HG03108 (cell line): ENCODE data around the gene RPUSD4.

ENCODE experiments used
- ATAC-seq: cut with Tn5 transposase; IDR thresholded peaks from one replicate; pipeline ENCODE4 v1.9.1; 2021; ENCODE audit warnings: moderate library complexity; ENCODE audit not compliant: unreplicated experiment

Gene RPUSD4

GRCh38 chr11:126185259-126186024 is 26.0 kb downstream of the RPUSD4 start:
- no peak for ATAC-seq

- ATAC-seq = no peak
Measured at GRCh38 chr11:126182787-126183445, 28.5 kb downstream of the RPUSD4 start.

GRCh38 chr11:126181939-126182730 is 29.3 kb downstream of the RPUSD4 start:
- ATAC-seq = peak; percentile 87

GRCh38 chr11:126176853-126177470 is 34.5 kb downstream of the RPUSD4 start:
- no peak for ATAC-seq

- no peak for ATAC-seq
Measured at GRCh38 chr11:126175393-126175792, 36.1 kb downstream of the RPUSD4 start.

DNA sequence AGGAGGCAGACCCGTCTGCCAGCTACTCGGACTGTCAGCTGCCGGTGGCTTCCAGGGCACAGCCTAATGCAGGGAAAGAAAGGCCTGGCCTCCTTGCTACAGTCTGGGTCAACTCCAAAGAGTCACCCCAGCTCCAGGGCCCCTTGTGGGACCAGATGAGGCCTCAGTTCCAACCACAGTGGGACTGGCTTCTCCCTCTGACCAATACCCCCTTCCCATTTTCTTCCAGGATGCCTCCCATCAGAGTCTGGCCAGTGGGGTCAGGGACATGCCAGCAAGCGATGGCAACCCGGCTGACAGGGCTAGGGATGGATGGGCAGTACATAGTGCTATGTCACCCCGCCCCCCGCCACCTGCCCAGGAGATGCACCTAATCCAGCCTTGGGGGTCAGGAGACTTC is 36.6 kb downstream of the RPUSD4 start:
- ATAC-seq = no peak

DNA sequence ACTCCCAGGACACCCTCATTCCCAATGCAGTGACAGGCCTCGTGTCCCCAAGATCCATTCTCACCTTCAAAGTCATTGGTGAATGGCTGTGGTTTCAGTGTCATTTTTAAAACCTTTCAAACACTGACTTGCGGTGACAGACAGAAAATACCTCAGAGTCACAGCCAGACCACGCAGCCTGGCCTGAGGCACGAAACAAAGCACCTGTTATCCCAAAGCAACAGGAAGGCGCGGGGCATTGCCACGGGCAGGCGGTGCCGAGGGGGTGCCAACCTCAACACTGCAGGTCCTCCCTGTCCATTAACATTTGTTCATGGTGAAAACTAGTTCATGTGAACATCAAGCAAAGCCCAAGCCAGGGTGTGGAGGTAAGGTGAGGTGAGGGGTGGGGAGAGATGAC is 38.2 kb downstream of the RPUSD4 start:
- ATAC-seq = no peak

DNA sequence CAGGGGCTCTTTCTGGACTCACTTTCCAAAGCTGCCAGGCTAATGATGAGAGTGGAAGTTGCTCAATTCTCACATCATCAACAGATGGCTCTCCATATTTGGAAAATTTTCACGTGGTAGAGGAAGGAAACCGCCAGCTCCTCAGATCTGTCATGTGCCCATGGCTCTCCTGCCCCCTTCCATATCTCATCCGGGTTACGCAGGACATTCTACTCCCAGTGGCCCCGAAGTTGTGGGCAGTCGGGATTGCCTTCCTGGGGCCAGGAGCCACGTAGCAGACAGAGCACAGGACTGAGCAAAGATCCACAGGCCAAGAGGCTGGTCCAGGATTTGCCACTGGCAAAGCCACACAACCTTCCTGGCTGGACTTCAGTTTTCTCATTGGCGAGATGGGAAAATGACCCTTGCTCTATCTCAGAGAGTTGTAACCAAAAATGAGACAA is 38.8 kb downstream of the RPUSD4 start:
- no peak for ATAC-seq

GRCh38 chr11:126169291-126169690 is 42.2 kb downstream of the RPUSD4 start:
- no peak for ATAC-seq

DNA sequence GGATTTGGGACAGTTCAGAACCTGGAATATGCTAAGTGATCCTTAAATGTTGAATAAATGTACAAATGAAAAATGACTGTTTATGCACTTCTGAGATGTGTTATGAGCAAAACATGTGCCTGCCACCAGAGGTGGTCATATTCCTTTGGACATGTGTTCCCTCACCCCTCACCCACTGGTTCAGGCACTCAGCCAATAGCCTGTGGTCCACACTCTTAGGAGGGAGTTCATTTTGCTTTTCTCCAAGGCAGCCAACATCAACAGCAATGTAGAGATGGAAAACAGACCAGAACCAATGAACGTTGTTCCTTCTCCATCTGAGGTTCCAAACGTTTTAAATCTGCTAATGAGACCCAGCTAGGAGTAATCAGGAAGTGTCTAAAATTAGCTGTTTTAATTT is 44.0 kb downstream of the RPUSD4 start:
- ATAC-seq = no peak

- ATAC-seq = no peak
Measured at GRCh38 chr11:126166413-126166812, 45.0 kb downstream of the RPUSD4 start.

GRCh38 chr11:126165757-126166156 is 45.7 kb downstream of the RPUSD4 start:
- no peak for ATAC-seq

DNA sequence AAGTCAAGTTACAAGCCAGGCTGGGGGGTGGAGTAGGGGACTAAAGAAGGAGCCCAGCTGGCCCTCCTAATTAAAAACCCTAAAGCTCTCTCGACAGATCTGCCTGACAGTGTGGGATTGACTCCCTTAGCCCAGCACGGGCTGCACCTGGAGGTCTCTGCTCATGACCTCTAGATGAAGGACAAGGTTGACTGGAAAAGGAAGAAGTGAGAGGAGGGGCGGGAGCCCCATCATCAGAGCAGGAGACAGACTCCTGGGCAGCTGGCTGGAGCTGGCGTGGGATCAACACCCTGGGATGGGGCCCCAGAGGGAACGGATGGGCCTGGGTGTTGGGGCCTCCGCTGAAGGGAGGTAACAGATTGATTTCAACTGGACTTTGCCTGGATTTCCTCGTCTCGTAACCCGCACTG is 46.1 kb downstream of the RPUSD4 start:
- ATAC-seq = no peak

DNA sequence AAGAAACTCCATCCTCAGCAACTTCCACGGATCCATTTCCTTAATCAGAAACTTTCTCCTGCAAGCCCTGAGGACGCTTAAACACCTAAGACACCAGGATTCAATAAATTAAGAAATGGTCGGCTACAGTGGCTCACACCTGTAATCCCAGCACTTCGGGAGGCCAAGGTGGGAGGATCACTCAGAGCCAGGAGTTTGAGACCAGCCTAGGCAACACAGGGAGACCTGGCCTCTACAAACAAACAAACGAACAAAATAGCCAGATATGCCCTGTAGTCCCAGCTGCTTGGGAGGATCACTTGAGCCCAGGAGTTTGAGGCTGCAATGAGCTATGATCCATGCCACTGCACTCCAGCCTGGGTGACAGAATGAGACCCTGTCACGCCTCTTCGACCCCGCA is 46.7 kb downstream of the RPUSD4 start:
- ATAC-seq = no peak

GRCh38 chr11:126163779-126164178 is 47.7 kb downstream of the RPUSD4 start:
- ATAC-seq = no peak

DNA sequence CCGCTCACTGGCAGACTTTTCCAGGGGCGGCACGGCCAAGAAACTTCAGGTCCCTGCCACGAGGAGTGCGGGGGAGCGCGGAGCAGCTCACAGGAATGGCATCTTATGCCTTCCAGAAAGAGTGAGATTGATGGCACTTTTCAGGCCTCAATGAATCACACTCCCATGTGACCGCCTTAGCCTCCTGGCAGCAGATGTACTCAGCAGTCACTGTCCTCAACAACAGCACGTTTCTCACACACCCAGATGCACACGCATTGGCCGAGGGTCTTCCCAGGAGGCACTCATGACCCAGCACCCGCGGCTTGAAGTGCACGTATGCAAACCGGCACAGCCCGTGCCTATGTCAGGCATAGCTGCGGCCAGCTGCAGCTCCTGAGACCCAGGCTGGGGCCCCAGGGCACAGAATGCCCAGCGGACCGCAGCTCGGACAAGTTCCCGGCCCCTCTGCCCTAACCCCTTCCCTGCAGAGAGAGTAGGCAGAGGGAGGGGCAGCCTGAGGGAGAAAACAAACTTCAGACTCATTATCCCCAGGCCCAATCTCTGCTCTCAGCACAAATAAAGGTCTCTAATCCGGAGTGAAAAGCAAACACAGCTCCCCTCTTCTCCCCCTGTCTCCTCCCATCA is 48.3 kb downstream of the RPUSD4 start:
- ATAC-seq = no peak

DNA sequence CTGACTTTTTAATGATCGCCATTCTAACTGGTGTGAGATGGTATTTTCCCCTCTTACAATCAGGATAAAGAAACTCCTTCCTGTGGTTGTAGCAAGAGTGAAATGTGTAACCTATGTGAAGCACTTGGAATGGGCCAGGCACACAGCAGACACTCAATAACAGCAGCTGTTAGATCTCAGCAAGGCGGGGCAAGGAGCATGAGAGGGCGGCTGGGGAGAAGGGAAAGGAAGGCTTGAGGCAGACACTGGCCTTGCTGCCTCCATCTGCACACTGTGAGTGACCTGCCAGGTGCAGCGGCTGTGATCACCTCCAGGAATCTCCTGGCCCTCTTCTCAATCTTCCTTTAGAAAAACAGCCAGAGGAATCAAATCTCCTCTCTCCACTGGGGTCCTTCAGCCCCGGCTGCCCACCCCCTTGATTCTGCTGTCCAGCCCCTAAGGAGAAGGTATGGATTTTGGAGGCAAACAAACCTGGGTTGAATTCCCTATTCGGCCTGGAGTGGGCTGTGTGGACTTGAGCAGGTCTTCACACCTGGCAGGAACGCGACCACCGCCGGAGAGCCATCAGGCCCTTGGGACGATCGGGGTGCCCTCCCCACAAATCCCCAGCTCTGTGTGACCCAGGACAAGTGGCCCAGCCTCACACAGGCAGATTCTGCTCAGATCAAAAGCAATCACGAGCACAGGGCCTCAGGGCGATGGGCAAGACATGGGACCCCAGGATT is 49.0 kb downstream of the RPUSD4 start:
- ATAC-seq = no peak

DNA sequence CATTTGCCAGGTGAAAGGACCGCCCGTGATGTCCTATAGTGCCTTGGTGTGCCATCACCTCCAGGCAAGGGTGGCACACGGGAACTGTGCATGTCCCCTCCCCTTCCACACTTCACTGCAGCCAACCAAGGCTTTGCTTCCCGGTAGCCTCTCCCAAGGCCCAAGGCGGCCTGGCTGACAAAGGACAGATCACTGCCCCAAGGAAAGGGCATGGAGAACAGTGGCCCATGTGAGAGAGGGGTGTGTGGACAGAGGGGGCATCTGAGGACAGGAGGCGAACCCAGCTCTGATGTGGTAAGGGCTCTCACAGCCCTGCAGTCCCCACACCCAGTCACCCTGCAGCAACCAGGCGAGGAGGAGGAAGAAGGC is 50.4 kb downstream of the RPUSD4 start:
- no peak for ATAC-seq

- no peak for ATAC-seq
Measured at GRCh38 chr11:126160345-126161022, 51.0 kb downstream of the RPUSD4 start.
